HEK293 (cell line): ENCODE measurements around the gene CNTNAP4.

ENCODE experiments used
- CTCF ChIA-PET: fragments of 350-600 bp; formaldehyde crosslinking; extraction: SDS; loops from one replicate; lab custom pipeline; 2021; ENCODE audit warnings: antibody characterized with exemption; lab: Yijun Ruan, JAX
- POLR2A ChIA-PET: fragments of 300-600 bp; formaldehyde crosslinking; extraction: SDS; loops from one replicate; lab custom pipeline; 2020; ENCODE audit warnings: antibody characterized with exemption, inconsistent platforms; lab: Yijun Ruan, JAX
- H3K27ac ChIP-seq: fragments of 200-500 bp; sonication (Bioruptor generic); 2 replicates; pipeline ENCODE4 v1.5.1; 2014; ENCODE audit warnings: low read depth, low read length, control low read depth, inconsistent platforms; ENCODE audit errors: extremely low read depth
- H3K36me3 ChIP-seq, 2 experiments: fragments of 200-500 bp in 1 of 2; sonication (Bioruptor generic) in 1 of 2; 1 replicate in 1 of 2; 2 replicates in 1 of 2; pipeline ENCODE4 v1.5.1; 2014 to 2017; ENCODE audit warnings: inconsistent platforms in 2 of 2, low read length in 2 of 2; ENCODE audit not compliant: control insufficient read depth in 2 of 2, insufficient read depth in 1 of 2
- H3K4me1 ChIP-seq: fragments of 200-500 bp; sonication (Bioruptor generic); 2 replicates; pipeline ENCODE4 v1.5.1; 2014; ENCODE audit warnings: mild to moderate bottlenecking, low read length, inconsistent platforms; ENCODE audit not compliant: control insufficient read depth, insufficient read depth
- H3K4me3 ChIP-seq: 2 replicates; pipeline ENCODE4 v1.5.1; 2011; ENCODE audit warnings: low read depth, mild to moderate bottlenecking, control low read depth, low read length, moderate library complexity
- H3K9me3 ChIP-seq: fragments of 200-500 bp; sonication (Bioruptor generic); 2 replicates; pipeline ENCODE4 v1.5.1; 2014; ENCODE audit warnings: low read depth, low read length, inconsistent platforms; ENCODE audit not compliant: control insufficient read depth, insufficient read depth
- ATF2 ChIP-seq: fragments of 450-650 bp; formaldehyde crosslinking; IDR thresholded peaks from 2 replicates; pipeline ENCODE4 v1.5.1; 2016; ENCODE audit warnings: missing biosample characterization, missing genetic modification characterization, low read depth
- BCL11A ChIP-seq: fragments of 450-650 bp; formaldehyde crosslinking; IDR thresholded peaks from 2 replicates; pipeline ENCODE4 v1.5.1; 2016; ENCODE audit warnings: low read depth, missing biosample characterization, missing genetic modification characterization
- TRIM28 ChIP-seq: IDR thresholded peaks from 2 replicates; pipeline ENCODE4 v1.6.1; 2011; ENCODE audit warnings: low read length, control low read depth, borderline replicate concordance
- ZEB2 ChIP-seq: fragments of 450-650 bp; formaldehyde crosslinking; IDR thresholded peaks from 2 replicates; pipeline ENCODE4 v1.5.1; 2016; ENCODE audit warnings: missing biosample characterization, missing genetic modification characterization
- ZFHX2 ChIP-seq: fragments of 450-650 bp; formaldehyde crosslinking; conservative IDR thresholded peaks from 2 replicates; pipeline ENCODE4 v1.5.1; 2016; ENCODE audit warnings: missing biosample characterization, missing genetic modification characterization
- ZNF16 ChIP-seq: fragments of 450-650 bp; formaldehyde crosslinking; IDR thresholded peaks from 2 replicates; pipeline ENCODE4 v1.5.1; 2016; ENCODE audit warnings: low read depth, missing biosample characterization, missing genetic modification characterization
- ZNF174 ChIP-seq: fragments of 450-650 bp; formaldehyde crosslinking; IDR thresholded peaks from 2 replicates; pipeline ENCODE4 v1.5.0; 2017; ENCODE audit warnings: missing biosample characterization, mild to moderate bottlenecking, missing genetic modification characterization
- ZNF2 ChIP-seq: fragments of 450-650 bp; formaldehyde crosslinking; IDR thresholded peaks from 2 replicates; pipeline ENCODE4 v1.5.1; 2016; ENCODE audit warnings: missing biosample characterization, missing genetic modification characterization
- ZNF221 ChIP-seq: fragments of 450-650 bp; formaldehyde crosslinking; IDR thresholded peaks from 2 replicates; pipeline ENCODE4 v1.5.1; 2017; ENCODE audit warnings: missing biosample characterization, missing genetic modification characterization, borderline replicate concordance
- ZNF24 ChIP-seq: fragments of 450-650 bp; formaldehyde crosslinking; IDR thresholded peaks from 2 replicates; pipeline ENCODE4 v1.5.1; 2016; ENCODE audit warnings: missing biosample characterization, missing genetic modification characterization
- ZNF280C ChIP-seq: fragments of 450-650 bp; formaldehyde crosslinking; IDR thresholded peaks from 2 replicates; pipeline ENCODE4 v1.5.1; 2016; ENCODE audit warnings: missing biosample characterization, missing genetic modification characterization
- ZNF302 ChIP-seq: fragments of 450-650 bp; formaldehyde crosslinking; IDR thresholded peaks from 2 replicates; pipeline ENCODE4 v1.5.1; 2016; ENCODE audit warnings: missing biosample characterization, missing genetic modification characterization, low read depth
- ZNF529 ChIP-seq: fragments of 450-650 bp; formaldehyde crosslinking; IDR thresholded peaks from 2 replicates; pipeline ENCODE4 v1.5.1; 2017; ENCODE audit warnings: missing genetic modification characterization, missing biosample characterization; ENCODE audit not compliant: insufficient replicate concordance
- ZNF561 ChIP-seq: fragments of 450-650 bp; IDR thresholded peaks from 2 replicates; pipeline ENCODE4 v1.5.1; 2018; ENCODE audit warnings: missing biosample characterization, missing genetic modification characterization, borderline replicate concordance
- ZNF571 ChIP-seq: fragments of 450-650 bp; formaldehyde crosslinking; IDR thresholded peaks from 2 replicates; pipeline ENCODE4 v1.5.0; 2017; ENCODE audit warnings: missing biosample characterization, missing genetic modification characterization
- ZNF621 ChIP-seq: fragments of 450-650 bp; formaldehyde crosslinking; IDR thresholded peaks from 2 replicates; pipeline ENCODE4 v1.5.1; 2017; ENCODE audit warnings: missing biosample characterization, missing genetic modification characterization
- ZNF623 ChIP-seq: fragments of 450-650 bp; formaldehyde crosslinking; IDR thresholded peaks from 2 replicates; pipeline ENCODE4 v1.5.1; 2016; ENCODE audit warnings: missing biosample characterization, missing genetic modification characterization
- ZNF629 ChIP-seq: fragments of 450-650 bp; formaldehyde crosslinking; IDR thresholded peaks from 2 replicates; pipeline ENCODE4 v1.5.1; 2017; ENCODE audit warnings: missing biosample characterization, missing genetic modification characterization
- ZNF658 ChIP-seq: fragments of 450-650 bp; formaldehyde crosslinking; IDR thresholded peaks from 2 replicates; pipeline ENCODE4; 2016; ENCODE audit warnings: missing biosample characterization, missing genetic modification characterization
- ZNF776 ChIP-seq: fragments of 450-650 bp; formaldehyde crosslinking; IDR thresholded peaks from 2 replicates; pipeline ENCODE4 v1.5.0; 2017; ENCODE audit warnings: missing biosample characterization, missing genetic modification characterization, borderline replicate concordance
- ZXDB ChIP-seq: fragments of 450-650 bp; formaldehyde crosslinking; IDR thresholded peaks from 2 replicates; pipeline ENCODE4 v1.5.1; 2016; ENCODE audit warnings: missing biosample characterization, missing genetic modification characterization
- TF ChIP-seq, protein P1 (sequence below): fragments of 450-650 bp; formaldehyde crosslinking; IDR thresholded peaks from 2 replicates; pipeline ENCODE4 v1.5.1; 2016; ENCODE audit warnings: missing biosample characterization, missing genetic modification characterization
- TF ChIP-seq, protein P2 (sequence below): fragments of 450-650 bp; formaldehyde crosslinking; IDR thresholded peaks from 2 replicates; pipeline ENCODE4 v1.5.1; 2017; ENCODE audit warnings: missing biosample characterization, missing genetic modification characterization
- TF ChIP-seq, protein P3 (sequence below): fragments of 450-650 bp; formaldehyde crosslinking; IDR thresholded peaks from 2 replicates; pipeline ENCODE4 v1.5.1; 2016; ENCODE audit warnings: missing biosample characterization, missing genetic modification characterization, low read depth

CNTNAP4 gene

GRCh38 chr16:76502555-76502954 lies 225.4 kb downstream of the CNTNAP4 start:
- TF ChIP-seq ZEB2 (no peak), ZNF529 (tag by site-specific recombination) (no peak), ZNF571 (tag by site-specific recombination) (no peak), ZNF174 (tag by site-specific recombination) (no peak), TRIM28 (no peak)
- TF ChIP-seq, protein P1, sequence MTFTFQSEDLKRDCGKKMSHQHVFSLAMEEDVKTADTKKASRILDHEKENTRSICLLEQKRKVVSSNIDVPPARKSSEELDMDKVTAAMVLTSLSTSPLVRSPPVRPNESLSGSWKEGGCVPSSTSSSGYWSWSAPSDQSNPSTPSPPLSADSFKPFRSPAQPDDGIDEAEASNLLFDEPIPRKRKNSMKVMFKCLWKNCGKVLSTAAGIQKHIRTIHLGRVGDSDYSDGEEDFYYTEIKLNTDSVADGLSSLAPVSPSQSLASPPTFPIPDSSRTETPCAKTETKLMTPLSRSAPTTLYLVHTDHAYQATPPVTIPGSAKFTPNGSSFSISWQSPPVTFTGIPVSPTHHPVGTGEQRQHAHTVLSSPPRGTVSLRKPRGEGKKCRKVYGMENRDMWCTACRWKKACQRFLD (tag by site-specific recombination), result no peak
- Histone ChIP-seq H3K4me1 (no peaks in the 10 kb centered on the region), H3K27ac (no peak overlapping the region), H3K4me3 (no peak overlapping the region), H3K9me3 (no peaks in the 10 kb centered on the region), H3K36me3 (no peaks in the 10 kb centered on the region)
- POLR2A ChIA-PET, result no interaction called here
- CTCF ChIA-PET, result no interaction called here

DNA sequence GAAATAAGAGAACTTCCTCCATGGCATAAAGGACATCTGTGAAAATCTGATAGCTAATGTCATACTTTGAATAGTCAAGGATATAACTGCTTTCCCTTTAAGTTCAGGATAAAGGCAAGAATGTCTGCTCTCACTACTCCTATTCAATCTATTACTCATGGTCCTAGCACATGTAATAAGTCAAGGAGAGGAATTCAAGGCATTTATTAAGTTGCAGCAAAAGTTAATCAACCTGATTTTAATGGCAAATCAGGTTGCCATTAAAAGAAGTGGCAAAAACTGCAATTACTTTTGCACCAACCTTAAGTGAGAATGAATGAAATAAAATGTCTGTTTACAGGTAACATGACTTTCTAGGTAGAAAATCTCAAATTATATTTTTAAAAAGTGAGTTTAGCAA lies 225.9 kb downstream of the CNTNAP4 start:
- no peaks in the 10 kb centered on the region for H3K36me3 ChIP-seq
- no peak overlapping the region for H3K4me3 ChIP-seq
- no peak overlapping the region for H3K27ac ChIP-seq
- CTCF ChIA-PET, result no interaction called here
- POLR2A ChIA-PET, result no interaction called here
- H3K4me1 ChIP-seq, result no peaks in the 10 kb centered on the region
- no peak for TF ChIP-seq ZNF221 (tag by site-specific recombination)
- TF ChIP-seq ZNF302 (tag by site-specific recombination), result no peak
- TF ChIP-seq ZNF629 (tag by site-specific recombination), result no peak
- no peak for TF ChIP-seq ZNF561 (tag by site-specific recombination)
- no peak for TF ChIP-seq ATF2 (tag by site-specific recombination)
- TF ChIP-seq ZNF280C (tag by site-specific recombination), result no peak
- TF ChIP-seq, protein P2, sequence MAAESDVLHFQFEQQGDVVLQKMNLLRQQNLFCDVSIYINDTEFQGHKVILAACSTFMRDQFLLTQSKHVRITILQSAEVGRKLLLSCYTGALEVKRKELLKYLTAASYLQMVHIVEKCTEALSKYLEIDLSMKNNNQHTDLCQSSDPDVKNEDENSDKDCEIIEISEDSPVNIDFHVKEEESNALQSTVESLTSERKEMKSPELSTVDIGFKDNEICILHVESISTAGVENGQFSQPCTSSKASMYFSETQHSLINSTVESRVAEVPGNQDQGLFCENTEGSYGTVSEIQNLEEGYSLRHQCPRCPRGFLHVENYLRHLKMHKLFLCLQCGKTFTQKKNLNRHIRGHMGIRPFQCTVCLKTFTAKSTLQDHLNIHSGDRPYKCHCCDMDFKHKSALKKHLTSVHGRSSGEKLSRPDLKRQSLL (tag by site-specific recombination), result no peak
- TF ChIP-seq ZNF16 (tag by site-specific recombination), result no peak
- no peak for TF ChIP-seq ZFHX2
- TF ChIP-seq BCL11A (tag by site-specific recombination), result no peak
- TF ChIP-seq ZNF623 (tag by site-specific recombination), result no peak
- TF ChIP-seq, protein P3, sequence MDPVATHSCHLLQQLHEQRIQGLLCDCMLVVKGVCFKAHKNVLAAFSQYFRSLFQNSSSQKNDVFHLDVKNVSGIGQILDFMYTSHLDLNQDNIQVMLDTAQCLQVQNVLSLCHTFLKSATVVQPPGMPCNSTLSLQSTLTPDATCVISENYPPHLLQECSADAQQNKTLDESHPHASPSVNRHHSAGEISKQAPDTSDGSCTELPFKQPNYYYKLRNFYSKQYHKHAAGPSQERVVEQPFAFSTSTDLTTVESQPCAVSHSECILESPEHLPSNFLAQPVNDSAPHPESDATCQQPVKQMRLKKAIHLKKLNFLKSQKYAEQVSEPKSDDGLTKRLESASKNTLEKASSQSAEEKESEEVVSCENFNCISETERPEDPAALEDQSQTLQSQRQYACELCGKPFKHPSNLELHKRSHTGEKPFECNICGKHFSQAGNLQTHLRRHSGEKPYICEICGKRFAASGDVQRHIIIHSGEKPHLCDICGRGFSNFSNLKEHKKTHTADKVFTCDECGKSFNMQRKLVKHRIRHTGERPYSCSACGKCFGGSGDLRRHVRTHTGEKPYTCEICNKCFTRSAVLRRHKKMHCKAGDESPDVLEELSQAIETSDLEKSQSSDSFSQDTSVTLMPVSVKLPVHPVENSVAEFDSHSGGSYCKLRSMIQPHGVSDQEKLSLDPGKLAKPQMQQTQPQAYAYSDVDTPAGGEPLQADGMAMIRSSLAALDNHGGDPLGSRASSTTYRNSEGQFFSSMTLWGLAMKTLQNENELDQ (tag by site-specific recombination), result no peak
- no peak for TF ChIP-seq ZNF2 (tag by site-specific recombination)
- no peak for TF ChIP-seq ZNF658 (tag by site-specific recombination)
- TF ChIP-seq ZNF24 (tag by site-specific recombination), result no peak
- TF ChIP-seq ZNF621, result no peak
- TF ChIP-seq ZNF776, result no peak
- TF ChIP-seq ZXDB (tag by site-specific recombination), result no peak
- H3K9me3 ChIP-seq, result no peaks in the 10 kb centered on the region
